Rectal smooth muscle tissue (tissue), 1 donor: Measurements from ENCODE around the gene GLUD1.
"Not testable (repeated sequence)": the region's sequence is repeated elsewhere in the genome, so short reads cannot be mapped to it uniquely, and the experiment has no call there.

Source experiments
- H3K27ac ChIP-seq: one replicate; pipeline ENCODE4 v1.7.0; 2013; ENCODE audit warnings: low read depth, low read length, inconsistent platforms
- H3K27me3 ChIP-seq: one replicate; pipeline ENCODE4 v1.7.0; 2013; ENCODE audit warnings: low read length; ENCODE audit not compliant: control insufficient read depth, insufficient read depth
- H3K36me3 ChIP-seq: one replicate; pipeline ENCODE4 v1.7.0; 2013; ENCODE audit warnings: low read length; ENCODE audit not compliant: control insufficient read depth, insufficient read depth
- H3K4me1 ChIP-seq: one replicate; pipeline ENCODE4 v1.7.0; 2013; ENCODE audit warnings: low read length; ENCODE audit not compliant: control insufficient read depth, insufficient read depth
- H3K4me3 ChIP-seq: one replicate; pipeline ENCODE4 v1.7.0; 2013; ENCODE audit warnings: low read length
- H3K9ac ChIP-seq: one replicate; pipeline ENCODE4 v1.7.0; 2013; ENCODE audit warnings: low read length

Gene GLUD1

GRCh38 chr10:87026747-87027508 lies 67.7 kb downstream of the GLUD1 start:
- H3K4me3 ChIP-seq, H3K9ac ChIP-seq, H3K27me3 ChIP-seq, H3K4me1 ChIP-seq, H3K27ac ChIP-seq, H3K36me3 ChIP-seq: not testable (repeated sequence)

DNA sequence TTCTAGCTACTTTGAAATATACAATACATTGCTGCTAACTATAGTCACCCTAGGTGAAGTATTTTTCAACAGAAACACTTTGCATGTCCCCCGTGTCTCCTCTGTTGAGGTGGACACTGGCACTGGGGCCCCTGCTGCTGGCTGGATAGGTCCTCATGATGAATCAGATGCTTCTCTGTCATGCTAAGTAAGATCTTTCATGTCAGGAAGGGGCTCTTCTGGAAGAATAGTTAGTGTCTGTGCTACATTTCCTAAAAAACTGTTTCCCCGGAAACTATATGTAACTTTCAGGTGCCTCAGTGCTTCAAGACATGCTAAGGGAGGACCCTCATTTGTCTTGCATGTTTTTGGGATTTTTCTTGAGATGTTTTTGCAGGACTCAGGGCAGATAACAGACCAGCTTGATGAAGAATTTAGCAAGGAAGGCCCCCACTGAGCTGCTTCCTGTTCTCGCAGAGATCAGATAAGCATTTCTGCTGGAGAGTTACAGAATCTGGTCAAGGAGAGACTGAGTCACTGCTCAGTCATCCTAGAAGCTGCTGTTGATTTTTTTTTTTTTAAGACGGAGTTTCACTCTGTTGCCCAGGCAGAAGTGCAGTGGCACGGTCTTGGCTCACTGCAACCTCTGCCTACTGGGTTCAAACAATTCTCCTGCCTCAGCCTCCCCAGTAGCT lies 69.2 kb downstream of the GLUD1 start:
- H3K27me3 ChIP-seq: not testable (repeated sequence)

DNA sequence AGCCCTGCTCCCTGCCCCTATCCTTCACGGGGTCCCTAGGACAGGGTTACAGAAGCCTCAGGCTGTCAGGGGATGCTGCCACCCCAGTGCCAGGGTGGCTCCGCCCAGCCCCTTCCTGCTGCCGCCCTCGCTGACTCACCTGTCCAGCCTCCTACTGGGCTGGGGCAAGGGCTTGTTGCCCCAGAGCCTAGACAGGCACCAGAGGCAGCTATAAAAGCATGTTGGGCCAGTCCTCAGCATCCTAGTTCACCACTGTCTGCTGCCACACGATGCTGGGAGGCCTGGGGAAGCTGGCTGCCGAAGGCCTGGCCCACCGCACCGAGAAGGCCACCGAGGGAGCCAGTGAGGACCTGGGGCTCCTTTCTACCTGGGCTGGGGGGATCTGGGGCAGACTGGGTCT lies 74.6 kb downstream of the GLUD1 start, which contains the start of gene FAM25A:
TSS of gene FAM25A (plus strand) at position 239 of the 400 bp plus-strand sequence. CDS start at position 270, 31 bp downstream.
- not testable (repeated sequence) for H3K36me3 ChIP-seq, H3K27me3 ChIP-seq, H3K4me1 ChIP-seq, H3K9ac ChIP-seq, H3K4me3 ChIP-seq, H3K27ac ChIP-seq

More for the DNA sequence above, 69.2 kb downstream of the GLUD1 start:
- not testable (repeated sequence) for H3K4me3 ChIP-seq, H3K36me3 ChIP-seq, H3K9ac ChIP-seq, H3K27ac ChIP-seq, H3K4me1 ChIP-seq

DNA sequence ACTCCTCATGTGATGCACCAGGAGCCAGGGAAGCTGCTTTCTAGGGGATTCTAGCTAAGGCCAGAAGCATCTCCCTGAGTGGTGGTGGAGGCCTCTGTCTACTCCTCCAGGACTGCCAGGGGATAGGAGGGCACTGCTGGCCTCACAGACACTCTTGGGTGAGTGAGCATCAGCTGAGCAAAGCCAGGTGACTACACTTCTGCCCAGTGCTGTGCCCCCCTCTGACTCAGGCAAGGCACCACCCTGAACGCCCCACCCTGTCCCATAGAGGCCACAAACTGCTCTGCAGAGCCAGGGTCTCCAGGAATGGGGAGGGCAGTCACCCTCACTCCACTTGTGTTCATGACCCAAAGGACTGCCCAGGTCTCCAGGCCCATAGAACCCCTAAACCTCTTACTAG lies 75.1 kb downstream of the GLUD1 start:
- not testable (repeated sequence) for H3K27me3 ChIP-seq, H3K36me3 ChIP-seq, H3K4me1 ChIP-seq, H3K27ac ChIP-seq, H3K4me3 ChIP-seq, H3K9ac ChIP-seq

DNA sequence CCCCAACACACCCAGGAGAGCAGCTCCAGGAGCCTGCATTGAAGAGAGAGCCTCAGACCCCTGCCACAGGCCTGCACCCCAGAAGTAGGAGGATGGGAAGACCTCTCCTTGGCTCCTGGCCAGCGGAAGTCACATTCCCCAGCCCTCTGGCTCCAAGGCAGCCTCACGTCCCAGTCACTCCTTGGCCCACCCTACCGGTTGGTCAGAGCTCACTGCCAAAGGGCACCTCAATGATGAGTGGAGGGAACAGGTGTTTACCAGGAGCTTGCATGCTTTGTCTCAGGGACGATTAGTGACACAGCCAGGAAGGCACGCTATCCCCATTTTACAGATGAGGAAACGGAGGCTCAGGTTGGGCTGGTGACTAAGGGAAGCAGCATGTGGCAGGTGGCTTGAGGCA lies 75.6 kb downstream of the GLUD1 start:
- not testable (repeated sequence) for H3K27me3 ChIP-seq, H3K9ac ChIP-seq, H3K27ac ChIP-seq, H3K4me1 ChIP-seq, H3K4me3 ChIP-seq, H3K36me3 ChIP-seq

DNA sequence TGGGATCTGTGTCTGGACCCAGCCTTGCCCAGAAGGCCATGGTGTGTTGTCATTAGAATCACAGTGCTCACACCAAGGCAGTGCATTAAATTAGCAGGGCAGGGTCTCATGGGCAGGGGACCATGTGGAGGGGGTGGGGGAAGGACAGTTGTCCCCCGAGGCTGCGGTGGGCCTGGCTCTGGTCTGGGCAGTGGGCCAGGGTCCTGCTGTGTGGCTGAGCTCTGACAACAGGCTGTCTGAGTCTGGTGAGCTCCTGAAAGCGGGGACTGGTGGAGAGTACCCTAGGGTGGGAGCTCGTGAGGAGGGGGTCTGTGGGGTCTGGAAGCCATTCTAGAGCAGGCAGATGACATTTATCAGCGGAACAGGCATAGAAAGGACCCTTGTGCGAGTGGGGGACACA lies 76.5 kb downstream of the GLUD1 start:
- H3K36me3 ChIP-seq, H3K4me3 ChIP-seq, H3K27me3 ChIP-seq, H3K27ac ChIP-seq, H3K9ac ChIP-seq, H3K4me1 ChIP-seq: not testable (repeated sequence)

DNA sequence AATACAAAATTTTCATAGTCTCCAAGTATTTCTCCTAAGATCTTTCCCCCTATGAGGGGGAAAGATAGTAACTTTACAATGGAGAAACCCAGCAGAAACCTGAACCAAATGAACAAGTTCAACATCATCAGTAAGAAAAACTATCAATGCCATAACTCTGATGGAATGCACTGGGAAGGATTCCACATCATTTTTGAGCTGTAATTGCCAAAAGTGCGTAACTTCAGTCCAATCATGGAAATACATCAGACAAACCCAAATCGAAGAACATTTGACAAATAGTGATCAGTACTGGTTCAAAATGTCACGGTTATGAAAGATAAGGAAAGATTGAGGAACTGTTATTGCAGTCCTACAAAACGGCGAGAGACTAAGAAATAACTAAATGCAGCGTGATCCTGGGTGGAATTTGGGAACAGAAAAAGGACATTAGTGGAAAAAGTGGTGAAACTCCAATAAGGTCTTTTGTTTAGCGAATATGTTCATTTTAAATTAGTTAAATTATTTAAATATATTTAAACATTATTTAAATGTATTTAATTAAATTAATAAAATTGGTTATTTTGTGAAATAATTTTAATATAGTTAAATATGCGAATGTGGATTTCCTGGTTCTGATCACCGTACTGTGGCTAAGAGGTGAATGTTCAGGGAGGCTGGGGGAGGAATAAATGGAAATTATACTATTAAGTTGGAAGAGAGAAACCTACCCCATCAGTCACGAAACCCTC lies 79.5 kb downstream of the GLUD1 start:
- not testable (repeated sequence) for H3K27me3 ChIP-seq, H3K9ac ChIP-seq, H3K4me3 ChIP-seq, H3K36me3 ChIP-seq, H3K4me1 ChIP-seq, H3K27ac ChIP-seq

GRCh38 chr10:87013528-87013927 lies 81.1 kb downstream of the GLUD1 start:
- not testable (repeated sequence) for H3K27me3 ChIP-seq, H3K36me3 ChIP-seq, H3K4me1 ChIP-seq, H3K9ac ChIP-seq, H3K4me3 ChIP-seq, H3K27ac ChIP-seq

DNA sequence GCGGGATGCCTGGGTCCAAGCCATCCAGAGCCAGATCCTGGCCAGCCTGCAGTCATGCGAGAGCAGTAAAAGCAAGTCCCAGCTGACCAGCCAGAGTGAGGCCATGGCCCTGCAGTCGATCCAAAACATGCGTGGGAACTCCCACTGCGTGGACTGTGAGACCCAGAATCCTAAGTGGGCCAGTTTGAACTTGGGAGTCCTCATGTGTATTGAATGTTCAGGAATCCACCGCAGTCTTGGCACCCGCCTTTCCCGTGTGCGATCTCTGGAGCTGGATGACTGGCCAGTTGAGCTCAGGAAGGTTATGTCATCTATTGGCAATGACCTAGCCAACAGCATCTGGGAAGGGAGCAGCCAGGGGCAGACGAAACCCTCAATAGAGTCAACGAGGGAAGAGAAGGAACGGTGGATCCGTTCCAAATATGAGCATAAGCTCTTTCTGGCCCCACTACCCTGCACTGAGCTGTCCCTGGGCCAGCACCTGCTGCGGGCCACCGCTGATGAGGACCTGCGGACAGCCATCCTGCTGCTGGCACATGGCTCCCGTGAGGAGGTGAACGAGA lies 85.4 kb downstream of the GLUD1 start:
- not testable (repeated sequence) for H3K36me3 ChIP-seq, H3K27me3 ChIP-seq, H3K4me1 ChIP-seq, H3K4me3 ChIP-seq, H3K27ac ChIP-seq, H3K9ac ChIP-seq

DNA sequence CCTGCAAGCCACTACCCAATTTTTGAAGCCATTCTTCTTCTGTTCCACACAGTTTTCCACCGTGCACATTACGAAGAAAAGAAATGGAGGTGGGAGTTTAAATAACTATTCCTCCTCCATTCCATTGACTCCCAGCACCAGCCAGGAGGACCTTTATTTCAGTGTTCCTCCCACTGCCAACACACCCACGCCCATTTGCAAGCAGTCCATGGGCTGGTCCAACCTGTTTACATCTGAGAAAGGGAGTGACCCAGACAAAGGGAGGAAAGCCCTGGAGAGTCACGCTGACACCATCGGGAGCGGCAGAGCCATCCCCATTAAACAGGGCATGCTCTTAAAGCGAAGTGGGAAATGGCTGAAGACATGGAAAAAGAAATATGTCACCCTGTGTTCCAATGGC lies 86.3 kb downstream of the GLUD1 start:
- not testable (repeated sequence) for H3K27ac ChIP-seq, H3K4me1 ChIP-seq, H3K9ac ChIP-seq, H3K4me3 ChIP-seq, H3K27me3 ChIP-seq, H3K36me3 ChIP-seq

GRCh38 chr10:87007674-87008073 lies 87.0 kb downstream of the GLUD1 start:
- H3K27ac ChIP-seq, H3K36me3 ChIP-seq, H3K9ac ChIP-seq, H3K27me3 ChIP-seq, H3K4me3 ChIP-seq, H3K4me1 ChIP-seq: not testable (repeated sequence)

GRCh38 chr10:87007124-87007523 lies 87.5 kb downstream of the GLUD1 start:
- not testable (repeated sequence) for H3K36me3 ChIP-seq, H3K4me3 ChIP-seq, H3K4me1 ChIP-seq, H3K27me3 ChIP-seq, H3K9ac ChIP-seq, H3K27ac ChIP-seq
